Measurements from ENCODE around the gene CCDC154.

CCDC154 gene

DNA sequence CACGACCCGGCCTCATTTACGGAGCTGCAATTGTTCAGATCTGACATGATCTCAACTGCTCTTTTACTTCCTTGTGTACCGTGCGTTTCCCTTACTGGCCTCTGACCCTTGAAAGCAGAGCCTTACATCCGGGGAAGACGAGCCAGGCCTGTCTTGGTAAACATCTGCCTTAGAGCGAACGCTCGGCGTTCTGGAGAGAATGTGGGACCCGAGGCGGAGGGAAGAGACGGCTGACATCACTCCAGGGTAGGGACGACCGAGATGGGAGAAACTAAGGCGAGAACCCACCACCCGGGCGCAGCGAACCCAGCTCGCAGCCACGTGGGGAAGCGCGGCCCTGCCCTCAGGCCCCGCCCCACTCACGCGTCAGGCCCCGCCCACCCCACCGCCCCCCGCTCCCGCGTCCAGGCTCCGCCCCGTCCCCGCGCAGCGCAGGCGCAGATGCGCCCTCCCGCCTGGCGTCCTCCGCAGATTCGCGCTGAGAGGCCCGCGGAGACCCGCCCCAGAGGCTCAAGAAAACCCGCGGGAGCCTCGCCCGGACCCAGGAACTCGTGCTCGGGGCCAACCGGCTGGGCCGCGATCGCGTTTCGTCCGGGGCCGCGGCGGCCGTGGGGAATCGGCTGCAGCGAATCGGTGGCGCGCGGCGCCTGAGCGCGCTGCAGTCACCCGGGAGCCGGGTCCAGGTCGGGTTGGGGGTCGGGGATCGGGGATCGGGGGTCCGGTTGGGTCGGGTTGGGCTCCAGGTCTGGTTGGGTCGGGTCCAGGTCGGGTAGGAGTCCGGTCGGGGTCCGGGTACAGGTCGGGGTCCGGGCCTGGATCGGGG, 48.8 kb upstream of the CCDC154 start, which contains the start of gene TELO2 (continued):
- no peak; the same call in 1 of the 2 replicates for TF ChIP-seq ZNF561 (tag by site-specific recombination; IDR thresholded peaks at IDR 0.05; ENCODE audit: borderline replicate concordance)
- TF ChIP-seq, protein P1, sequence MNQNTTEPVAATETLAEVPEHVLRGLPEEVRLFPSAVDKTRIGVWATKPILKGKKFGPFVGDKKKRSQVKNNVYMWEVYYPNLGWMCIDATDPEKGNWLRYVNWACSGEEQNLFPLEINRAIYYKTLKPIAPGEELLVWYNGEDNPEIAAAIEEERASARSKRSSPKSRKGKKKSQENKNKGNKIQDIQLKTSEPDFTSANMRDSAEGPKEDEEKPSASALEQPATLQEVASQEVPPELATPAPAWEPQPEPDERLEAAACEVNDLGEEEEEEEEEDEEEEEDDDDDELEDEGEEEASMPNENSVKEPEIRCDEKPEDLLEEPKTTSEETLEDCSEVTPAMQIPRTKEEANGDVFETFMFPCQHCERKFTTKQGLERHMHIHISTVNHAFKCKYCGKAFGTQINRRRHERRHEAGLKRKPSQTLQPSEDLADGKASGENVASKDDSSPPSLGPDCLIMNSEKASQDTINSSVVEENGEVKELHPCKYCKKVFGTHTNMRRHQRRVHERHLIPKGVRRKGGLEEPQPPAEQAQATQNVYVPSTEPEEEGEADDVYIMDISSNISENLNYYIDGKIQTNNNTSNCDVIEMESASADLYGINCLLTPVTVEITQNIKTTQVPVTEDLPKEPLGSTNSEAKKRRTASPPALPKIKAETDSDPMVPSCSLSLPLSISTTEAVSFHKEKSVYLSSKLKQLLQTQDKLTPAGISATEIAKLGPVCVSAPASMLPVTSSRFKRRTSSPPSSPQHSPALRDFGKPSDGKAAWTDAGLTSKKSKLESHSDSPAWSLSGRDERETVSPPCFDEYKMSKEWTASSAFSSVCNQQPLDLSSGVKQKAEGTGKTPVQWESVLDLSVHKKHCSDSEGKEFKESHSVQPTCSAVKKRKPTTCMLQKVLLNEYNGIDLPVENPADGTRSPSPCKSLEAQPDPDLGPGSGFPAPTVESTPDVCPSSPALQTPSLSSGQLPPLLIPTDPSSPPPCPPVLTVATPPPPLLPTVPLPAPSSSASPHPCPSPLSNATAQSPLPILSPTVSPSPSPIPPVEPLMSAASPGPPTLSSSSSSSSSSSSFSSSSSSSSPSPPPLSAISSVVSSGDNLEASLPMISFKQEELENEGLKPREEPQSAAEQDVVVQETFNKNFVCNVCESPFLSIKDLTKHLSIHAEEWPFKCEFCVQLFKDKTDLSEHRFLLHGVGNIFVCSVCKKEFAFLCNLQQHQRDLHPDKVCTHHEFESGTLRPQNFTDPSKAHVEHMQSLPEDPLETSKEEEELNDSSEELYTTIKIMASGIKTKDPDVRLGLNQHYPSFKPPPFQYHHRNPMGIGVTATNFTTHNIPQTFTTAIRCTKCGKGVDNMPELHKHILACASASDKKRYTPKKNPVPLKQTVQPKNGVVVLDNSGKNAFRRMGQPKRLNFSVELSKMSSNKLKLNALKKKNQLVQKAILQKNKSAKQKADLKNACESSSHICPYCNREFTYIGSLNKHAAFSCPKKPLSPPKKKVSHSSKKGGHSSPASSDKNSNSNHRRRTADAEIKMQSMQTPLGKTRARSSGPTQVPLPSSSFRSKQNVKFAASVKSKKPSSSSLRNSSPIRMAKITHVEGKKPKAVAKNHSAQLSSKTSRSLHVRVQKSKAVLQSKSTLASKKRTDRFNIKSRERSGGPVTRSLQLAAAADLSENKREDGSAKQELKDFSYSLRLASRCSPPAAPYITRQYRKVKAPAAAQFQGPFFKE (tag by site-specific recombination; IDR thresholded peaks at IDR 0.05; ENCODE audit: borderline replicate concordance): no peak
- no peak for TF ChIP-seq IKZF3 (tag by site-specific recombination; IDR thresholded peaks at IDR 0.05)
- no peak for TF ChIP-seq ZNF138 (tag by site-specific recombination; IDR thresholded peaks at IDR 0.05; ENCODE audit: borderline replicate concordance)
- TF ChIP-seq ZNF140 (tag by site-specific recombination; IDR thresholded peaks at IDR 0.05): no peak
- no peak for TF ChIP-seq ZNF214 (tag by site-specific recombination; IDR thresholded peaks at IDR 0.05; ENCODE audit: borderline replicate concordance)
- no peak for TF ChIP-seq ZNF623 (tag by site-specific recombination; IDR thresholded peaks at IDR 0.05)
- no peak for TF ChIP-seq ZNF530 (tag by site-specific recombination; IDR thresholded peaks at IDR 0.05; ENCODE audit: low read depth)
- no peak for TF ChIP-seq KLF7 (tag by site-specific recombination; IDR thresholded peaks at IDR 0.05; ENCODE audit: borderline replicate concordance)
- TF ChIP-seq ZNF585B (tag by site-specific recombination; IDR thresholded peaks at IDR 0.05): no peak
- no peak for TF ChIP-seq HOXC10 (CRISPR knock-in tag; IDR thresholded peaks at IDR 0.05)
- no peak for TF ChIP-seq ZBTB48 (tag by site-specific recombination; IDR thresholded peaks at IDR 0.05)
- TF ChIP-seq, protein P2, sequence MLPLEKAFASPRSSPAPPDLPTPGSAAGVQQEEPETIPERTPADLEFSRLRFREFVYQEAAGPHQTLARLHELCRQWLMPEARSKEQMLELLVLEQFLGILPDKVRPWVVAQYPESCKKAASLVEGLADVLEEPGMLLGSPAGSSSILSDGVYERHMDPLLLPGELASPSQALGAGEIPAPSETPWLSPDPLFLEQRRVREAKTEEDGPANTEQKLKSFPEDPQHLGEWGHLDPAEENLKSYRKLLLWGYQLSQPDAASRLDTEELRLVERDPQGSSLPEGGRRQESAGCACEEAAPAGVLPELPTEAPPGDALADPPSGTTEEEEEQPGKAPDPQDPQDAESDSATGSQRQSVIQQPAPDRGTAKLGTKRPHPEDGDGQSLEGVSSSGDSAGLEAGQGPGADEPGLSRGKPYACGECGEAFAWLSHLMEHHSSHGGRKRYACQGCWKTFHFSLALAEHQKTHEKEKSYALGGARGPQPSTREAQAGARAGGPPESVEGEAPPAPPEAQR (tag by site-specific recombination; IDR thresholded peaks at IDR 0.05): no peak
- TF ChIP-seq ZBTB17 (tag by site-specific recombination; IDR thresholded peaks at IDR 0.05): peak; percentile 94
- no peak for TF ChIP-seq ZNF19 (tag by site-specific recombination; IDR thresholded peaks at IDR 0.05; ENCODE audit: low read depth)
- no peak for TF ChIP-seq ZNF518A (tag by site-specific recombination; conservative IDR thresholded peaks at IDR 0.05; ENCODE audit: low read depth)
- no peak for TF ChIP-seq SCRT1 (tag by site-specific recombination; IDR thresholded peaks at IDR 0.05; ENCODE audit: borderline replicate concordance)
- no peak for TF ChIP-seq ZNF416 (tag by site-specific recombination; IDR thresholded peaks at IDR 0.05)
- TF ChIP-seq FEZF1 (tag by site-specific recombination; IDR thresholded peaks at IDR 0.05): no peak
- no peak for TF ChIP-seq ZNF221 (tag by site-specific recombination; IDR thresholded peaks at IDR 0.05; ENCODE audit: borderline replicate concordance)
- TF ChIP-seq MZF1 (tag by site-specific recombination; IDR thresholded peaks at IDR 0.05; ENCODE audit: borderline replicate concordance): no peak
- TF ChIP-seq ZNF155 (tag by site-specific recombination; IDR thresholded peaks at IDR 0.05): no peak
- TF ChIP-seq ZBTB6 (tag by site-specific recombination; IDR thresholded peaks at IDR 0.05): no peak
- no peak for TF ChIP-seq OVOL3 (tag by site-specific recombination; IDR thresholded peaks at IDR 0.05)
- TF ChIP-seq, protein P3, sequence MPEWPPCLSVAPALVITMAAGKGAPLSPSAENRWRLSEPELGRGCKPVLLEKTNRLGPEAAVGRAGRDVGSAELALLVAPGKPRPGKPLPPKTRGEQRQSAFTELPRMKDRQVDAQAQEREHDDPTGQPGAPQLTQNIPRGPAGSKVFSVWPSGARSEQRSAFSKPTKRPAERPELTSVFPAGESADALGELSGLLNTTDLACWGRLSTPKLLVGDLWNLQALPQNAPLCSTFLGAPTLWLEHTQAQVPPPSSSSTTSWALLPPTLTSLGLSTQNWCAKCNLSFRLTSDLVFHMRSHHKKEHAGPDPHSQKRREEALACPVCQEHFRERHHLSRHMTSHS (tag by site-specific recombination; IDR thresholded peaks at IDR 0.05): no peak

Data from HEK293 (cell line).